ENCODE results near the gene DOC2A. TPM values are rescaled to one million over a fixed set of nuclear protein-coding genes. Genes with fewer than 3 reads are reported as not detected.

DOC2A gene
- total and polyA plus RNA-seq, 10 of the 15 experiments (the other 5 are each of a cell fraction or from before 2014, with no cell fraction given), result 0.06 to 0.17 (median 0.12) TPM; not detected in 6

DNA sequence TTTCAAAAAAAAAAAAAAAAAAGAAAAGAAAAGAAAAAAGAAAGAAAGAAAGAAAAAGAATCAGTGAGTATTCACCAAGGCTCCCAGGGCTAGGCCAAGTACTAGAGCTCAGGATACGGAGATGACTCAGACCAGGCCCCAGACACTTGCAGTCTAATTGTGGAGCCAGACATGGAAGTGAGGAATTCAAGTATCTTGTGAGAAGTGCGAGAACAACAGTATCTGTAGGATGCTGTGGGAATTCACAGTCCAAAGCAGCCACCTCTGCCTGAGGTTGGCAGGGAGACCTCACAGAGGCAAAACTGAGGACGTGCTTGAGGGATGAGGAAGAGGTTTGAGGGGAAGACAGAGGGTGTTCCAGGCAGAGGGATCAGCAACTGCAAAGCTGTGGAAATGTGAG lies 40.7 kb upstream of the DOC2A start:
- H3K4me1 ChIP-seq (ENCODE audit: control insufficient read depth, insufficient read depth, low read length), result peaks cover 3% of the 10 kb centered on the region; the same call in 1 of the 2 replicates
- WGBS (ENCODE audit: insufficient coverage, insufficient replicate concordance, low lambda C conversion rate, missing lambda C conversion rate), result 97% methylated on average over 3 of the region's 3 CpGs
- no TSS peak for BruUV-seq (replicated peaks)
- no peaks in the 10 kb centered on the region for H3K27me3 ChIP-seq (replicated peaks in 1 of 2; ENCODE audit: control insufficient read depth in 2 of 2, insufficient read depth in 2 of 2, low read length in 1 of 2)
- no peaks in the 10 kb centered on the region for H3K9me3 ChIP-seq (replicated peaks; ENCODE audit: control insufficient read depth, insufficient read depth, low read length)
- no peak overlapping the region for H2AFZ ChIP-seq (ENCODE audit: control insufficient read depth, low read depth, low read length)
- no peak overlapping the region for H3K4me3 ChIP-seq
- CTCF ChIA-PET, result no interaction called here
- H4K20me1 ChIP-seq (ENCODE audit: control insufficient read depth, insufficient read depth), result no peaks in the 10 kb centered on the region
- no peaks in the 10 kb centered on the region for H3K36me3 ChIP-seq (ENCODE audit: control insufficient read depth in 2 of 2, insufficient read depth in 2 of 2, low read length in 1 of 2)
- intact Hi-C loops (cut with micrococcal nuclease; ENCODE audit: unreplicated experiment), result no loop called here
- POLR2A ChIA-PET, result interaction anchor here (1.3 to 2.7 kb wide), 2 partner anchors 14 to 39 kb away, joined by 3 to 7 read pairs; partner anchors contain the start of gene ALDOA
- no peak overlapping the region for H3K27ac ChIP-seq (ENCODE audit: control insufficient read depth, insufficient read depth)
- ATAC-seq (no peak), DNase-seq (ENCODE audit: low read depth, low spot score) (no peak), FAIRE-seq (no peak)
- no peak overlapping the region for H3K9ac ChIP-seq (ENCODE audit: control insufficient read depth, insufficient read depth, low read length)
- in situ Hi-C loops (cut with MboI), result no loop called here
- SMC1A ChIA-PET (ENCODE audit: uncharacterized antibody, unreplicated experiment), result interaction anchor here (1.4 kb wide), 1 partner anchor 41 kb away, joined by 5 read pairs; the partner anchor contains the start of gene TBX6
- RAD21 ChIA-PET (ENCODE audit: unreplicated experiment), result interaction anchor here (0.7 kb wide), 1 partner anchor 230 kb away, joined by 5 read pairs; no protein-coding TSS in a partner anchor
- no peaks in the 10 kb centered on the region for H3K79me2 ChIP-seq (ENCODE audit: control insufficient read depth, insufficient read depth, low read length)
- H3K4me2 ChIP-seq (ENCODE audit: control insufficient read depth, insufficient read depth), result 0 out of 2 replicates have a peak overlapping the region, but pooled peaks have one; percentile 13
- TF ChIP-seq ZNF274 (IDR thresholded peaks at IDR 0.05; ENCODE audit: insufficient read depth, insufficient read length), result no peak
- TF ChIP-seq CREB1 (IDR thresholded peaks at IDR 0.05; ENCODE audit: low read depth), result no peak
- no peak for TF ChIP-seq KAT2A (conservative IDR thresholded peaks at IDR 0.05; ENCODE audit: control insufficient read depth, low read depth, low read length)
- TF ChIP-seq CBX5 (IDR thresholded peaks at IDR 0.05; ENCODE audit: low read depth), result no peak
- TF ChIP-seq, protein P1, sequence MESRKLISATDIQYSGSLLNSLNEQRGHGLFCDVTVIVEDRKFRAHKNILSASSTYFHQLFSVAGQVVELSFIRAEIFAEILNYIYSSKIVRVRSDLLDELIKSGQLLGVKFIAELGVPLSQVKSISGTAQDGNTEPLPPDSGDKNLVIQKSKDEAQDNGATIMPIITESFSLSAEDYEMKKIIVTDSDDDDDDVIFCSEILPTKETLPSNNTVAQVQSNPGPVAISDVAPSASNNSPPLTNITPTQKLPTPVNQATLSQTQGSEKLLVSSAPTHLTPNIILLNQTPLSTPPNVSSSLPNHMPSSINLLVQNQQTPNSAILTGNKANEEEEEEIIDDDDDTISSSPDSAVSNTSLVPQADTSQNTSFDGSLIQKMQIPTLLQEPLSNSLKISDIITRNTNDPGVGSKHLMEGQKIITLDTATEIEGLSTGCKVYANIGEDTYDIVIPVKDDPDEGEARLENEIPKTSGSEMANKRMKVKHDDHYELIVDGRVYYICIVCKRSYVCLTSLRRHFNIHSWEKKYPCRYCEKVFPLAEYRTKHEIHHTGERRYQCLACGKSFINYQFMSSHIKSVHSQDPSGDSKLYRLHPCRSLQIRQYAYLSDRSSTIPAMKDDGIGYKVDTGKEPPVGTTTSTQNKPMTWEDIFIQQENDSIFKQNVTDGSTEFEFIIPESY (IDR thresholded peaks at IDR 0.05), result no peak
- TF ChIP-seq, protein P2, sequence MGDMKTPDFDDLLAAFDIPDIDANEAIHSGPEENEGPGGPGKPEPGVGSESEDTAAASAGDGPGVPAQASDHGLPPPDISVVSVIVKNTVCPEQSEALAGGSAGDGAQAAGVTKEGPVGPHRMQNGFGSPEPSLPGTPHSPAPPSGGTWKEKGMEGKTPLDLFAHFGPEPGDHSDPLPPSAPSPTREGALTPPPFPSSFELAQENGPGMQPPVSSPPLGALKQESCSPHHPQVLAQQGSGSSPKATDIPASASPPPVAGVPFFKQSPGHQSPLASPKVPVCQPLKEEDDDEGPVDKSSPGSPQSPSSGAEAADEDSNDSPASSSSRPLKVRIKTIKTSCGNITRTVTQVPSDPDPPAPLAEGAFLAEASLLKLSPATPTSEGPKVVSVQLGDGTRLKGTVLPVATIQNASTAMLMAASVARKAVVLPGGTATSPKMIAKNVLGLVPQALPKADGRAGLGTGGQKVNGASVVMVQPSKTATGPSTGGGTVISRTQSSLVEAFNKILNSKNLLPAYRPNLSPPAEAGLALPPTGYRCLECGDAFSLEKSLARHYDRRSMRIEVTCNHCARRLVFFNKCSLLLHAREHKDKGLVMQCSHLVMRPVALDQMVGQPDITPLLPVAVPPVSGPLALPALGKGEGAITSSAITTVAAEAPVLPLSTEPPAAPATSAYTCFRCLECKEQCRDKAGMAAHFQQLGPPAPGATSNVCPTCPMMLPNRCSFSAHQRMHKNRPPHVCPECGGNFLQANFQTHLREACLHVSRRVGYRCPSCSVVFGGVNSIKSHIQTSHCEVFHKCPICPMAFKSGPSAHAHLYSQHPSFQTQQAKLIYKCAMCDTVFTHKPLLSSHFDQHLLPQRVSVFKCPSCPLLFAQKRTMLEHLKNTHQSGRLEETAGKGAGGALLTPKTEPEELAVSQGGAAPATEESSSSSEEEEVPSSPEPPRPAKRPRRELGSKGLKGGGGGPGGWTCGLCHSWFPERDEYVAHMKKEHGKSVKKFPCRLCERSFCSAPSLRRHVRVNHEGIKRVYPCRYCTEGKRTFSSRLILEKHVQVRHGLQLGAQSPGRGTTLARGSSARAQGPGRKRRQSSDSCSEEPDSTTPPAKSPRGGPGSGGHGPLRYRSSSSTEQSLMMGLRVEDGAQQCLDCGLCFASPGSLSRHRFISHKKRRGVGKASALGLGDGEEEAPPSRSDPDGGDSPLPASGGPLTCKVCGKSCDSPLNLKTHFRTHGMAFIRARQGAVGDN (IDR thresholded peaks at IDR 0.05), result no peak
- TF ChIP-seq SMAD5 (IDR thresholded peaks at IDR 0.05; ENCODE audit: low read depth), result no peak
- TF ChIP-seq, protein P3, sequence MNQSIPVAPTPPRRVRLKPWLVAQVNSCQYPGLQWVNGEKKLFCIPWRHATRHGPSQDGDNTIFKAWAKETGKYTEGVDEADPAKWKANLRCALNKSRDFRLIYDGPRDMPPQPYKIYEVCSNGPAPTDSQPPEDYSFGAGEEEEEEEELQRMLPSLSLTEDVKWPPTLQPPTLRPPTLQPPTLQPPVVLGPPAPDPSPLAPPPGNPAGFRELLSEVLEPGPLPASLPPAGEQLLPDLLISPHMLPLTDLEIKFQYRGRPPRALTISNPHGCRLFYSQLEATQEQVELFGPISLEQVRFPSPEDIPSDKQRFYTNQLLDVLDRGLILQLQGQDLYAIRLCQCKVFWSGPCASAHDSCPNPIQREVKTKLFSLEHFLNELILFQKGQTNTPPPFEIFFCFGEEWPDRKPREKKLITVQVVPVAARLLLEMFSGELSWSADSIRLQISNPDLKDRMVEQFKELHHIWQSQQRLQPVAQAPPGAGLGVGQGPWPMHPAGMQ (IDR thresholded peaks at IDR 0.05; ENCODE audit: borderline replicate concordance), result no peak
- no peak for TF ChIP-seq TARDBP (IDR thresholded peaks at IDR 0.05; ENCODE audit: borderline replicate concordance)
- TF ChIP-seq, protein P4, sequence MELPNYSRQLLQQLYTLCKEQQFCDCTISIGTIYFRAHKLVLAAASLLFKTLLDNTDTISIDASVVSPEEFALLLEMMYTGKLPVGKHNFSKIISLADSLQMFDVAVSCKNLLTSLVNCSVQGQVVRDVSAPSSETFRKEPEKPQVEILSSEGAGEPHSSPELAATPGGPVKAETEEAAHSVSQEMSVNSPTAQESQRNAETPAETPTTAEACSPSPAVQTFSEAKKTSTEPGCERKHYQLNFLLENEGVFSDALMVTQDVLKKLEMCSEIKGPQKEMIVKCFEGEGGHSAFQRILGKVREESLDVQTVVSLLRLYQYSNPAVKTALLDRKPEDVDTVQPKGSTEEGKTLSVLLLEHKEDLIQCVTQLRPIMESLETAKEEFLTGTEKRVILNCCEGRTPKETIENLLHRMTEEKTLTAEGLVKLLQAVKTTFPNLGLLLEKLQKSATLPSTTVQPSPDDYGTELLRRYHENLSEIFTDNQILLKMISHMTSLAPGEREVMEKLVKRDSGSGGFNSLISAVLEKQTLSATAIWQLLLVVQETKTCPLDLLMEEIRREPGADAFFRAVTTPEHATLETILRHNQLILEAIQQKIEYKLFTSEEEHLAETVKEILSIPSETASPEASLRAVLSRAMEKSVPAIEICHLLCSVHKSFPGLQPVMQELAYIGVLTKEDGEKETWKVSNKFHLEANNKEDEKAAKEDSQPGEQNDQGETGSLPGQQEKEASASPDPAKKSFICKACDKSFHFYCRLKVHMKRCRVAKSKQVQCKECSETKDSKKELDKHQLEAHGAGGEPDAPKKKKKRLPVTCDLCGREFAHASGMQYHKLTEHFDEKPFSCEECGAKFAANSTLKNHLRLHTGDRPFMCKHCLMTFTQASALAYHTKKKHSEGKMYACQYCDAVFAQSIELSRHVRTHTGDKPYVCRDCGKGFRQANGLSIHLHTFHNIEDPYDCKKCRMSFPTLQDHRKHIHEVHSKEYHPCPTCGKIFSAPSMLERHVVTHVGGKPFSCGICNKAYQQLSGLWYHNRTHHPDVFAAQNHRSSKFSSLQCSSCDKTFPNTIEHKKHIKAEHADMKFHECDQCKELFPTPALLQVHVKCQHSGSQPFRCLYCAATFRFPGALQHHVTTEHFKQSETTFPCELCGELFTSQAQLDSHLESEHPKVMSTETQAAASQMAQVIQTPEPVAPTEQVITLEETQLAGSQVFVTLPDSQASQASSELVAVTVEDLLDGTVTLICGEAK (IDR thresholded peaks at IDR 0.05; ENCODE audit: borderline replicate concordance), result no peak
- TF ChIP-seq, protein P5, sequence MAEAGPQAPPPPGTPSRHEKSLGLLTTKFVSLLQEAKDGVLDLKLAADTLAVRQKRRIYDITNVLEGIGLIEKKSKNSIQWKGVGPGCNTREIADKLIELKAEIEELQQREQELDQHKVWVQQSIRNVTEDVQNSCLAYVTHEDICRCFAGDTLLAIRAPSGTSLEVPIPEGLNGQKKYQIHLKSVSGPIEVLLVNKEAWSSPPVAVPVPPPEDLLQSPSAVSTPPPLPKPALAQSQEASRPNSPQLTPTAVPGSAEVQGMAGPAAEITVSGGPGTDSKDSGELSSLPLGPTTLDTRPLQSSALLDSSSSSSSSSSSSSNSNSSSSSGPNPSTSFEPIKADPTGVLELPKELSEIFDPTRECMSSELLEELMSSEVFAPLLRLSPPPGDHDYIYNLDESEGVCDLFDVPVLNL (IDR thresholded peaks at IDR 0.05; ENCODE audit: low read depth, low read length), result no peak
- TF ChIP-seq ATF7 (IDR thresholded peaks at IDR 0.05; ENCODE audit: low read depth), result no peak

All from GM12878 (cell line).